ENCODE results near the gene CSNK2A2.

CSNK2A2 gene

DNA sequence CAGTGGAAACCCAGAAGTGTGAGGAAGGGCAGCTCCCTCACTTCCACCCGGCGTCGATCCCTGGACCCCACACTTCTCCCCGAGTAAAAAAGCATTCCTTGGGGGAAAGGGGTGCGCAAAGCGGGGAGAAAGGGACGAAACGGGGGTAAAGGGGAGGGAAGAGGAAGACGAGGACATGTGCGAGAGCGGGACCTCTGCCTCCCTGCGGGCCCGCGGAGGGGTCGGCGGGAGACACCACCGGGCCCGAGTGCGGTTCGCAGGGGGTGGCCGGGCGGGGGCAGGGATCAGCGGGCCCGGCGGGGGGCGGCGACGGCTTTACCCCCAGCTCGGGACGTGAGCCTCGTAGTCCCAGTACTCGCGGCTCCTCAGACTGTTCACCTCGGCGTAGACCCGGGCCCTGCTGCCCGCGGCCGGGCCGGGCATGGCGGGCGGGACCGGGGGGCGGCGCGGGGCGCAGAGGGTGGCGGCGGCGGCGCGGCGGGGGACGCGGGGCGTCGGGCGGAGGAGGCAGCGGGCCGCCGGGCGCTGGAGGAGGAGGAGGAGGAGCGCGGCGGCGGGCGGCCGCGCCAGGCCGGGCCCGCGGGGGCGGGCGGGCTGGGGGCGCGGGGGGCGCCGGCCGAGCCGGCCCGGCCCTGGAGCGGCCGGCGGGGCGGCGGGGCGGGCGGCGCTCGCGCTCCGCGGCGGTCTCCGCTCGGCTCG, 443 bp downstream of the CSNK2A2 start:
- no peak for DNase-seq

DNA sequence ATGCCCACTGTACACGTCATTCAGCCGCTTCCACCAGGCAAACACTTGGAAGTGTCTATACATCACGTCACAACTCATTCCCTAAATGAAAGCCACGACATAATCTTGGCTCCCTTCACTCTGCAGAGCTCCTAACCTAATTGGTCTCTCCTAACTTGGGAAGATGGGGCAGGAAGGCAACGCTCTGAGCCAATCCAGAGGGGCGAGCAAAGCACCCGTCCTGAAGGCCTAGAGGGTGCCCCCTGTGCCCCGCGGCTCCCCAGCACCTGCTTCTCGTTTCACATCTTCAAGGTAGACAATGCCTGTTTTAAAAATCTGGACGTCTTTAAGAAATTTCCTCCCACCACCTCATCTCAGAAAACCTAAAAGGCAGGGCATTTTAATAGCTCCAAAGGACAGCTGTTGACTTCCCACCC, 1.0 kb downstream of the CSNK2A2 start:
- no peak for DNase-seq

DNA sequence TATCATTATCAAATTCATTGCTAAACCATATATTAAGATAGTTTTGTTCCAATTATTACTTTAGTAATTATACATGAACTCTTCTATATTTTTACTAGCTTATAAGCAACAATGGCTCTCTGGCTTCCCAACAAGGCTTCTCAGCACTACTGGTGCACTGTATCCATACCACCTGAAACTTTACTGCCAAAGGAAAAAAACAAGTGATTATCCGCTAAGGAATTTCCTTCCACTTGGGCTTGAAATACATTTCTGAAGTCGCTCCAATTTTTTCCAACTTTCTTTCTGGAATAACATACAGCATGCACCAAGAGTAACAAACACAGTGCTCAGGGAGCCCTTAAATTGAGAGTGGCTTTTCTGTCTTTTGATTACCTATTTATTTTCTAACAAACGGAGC, 2.1 kb downstream of the CSNK2A2 start:
- DNase-seq: no peak

DNA sequence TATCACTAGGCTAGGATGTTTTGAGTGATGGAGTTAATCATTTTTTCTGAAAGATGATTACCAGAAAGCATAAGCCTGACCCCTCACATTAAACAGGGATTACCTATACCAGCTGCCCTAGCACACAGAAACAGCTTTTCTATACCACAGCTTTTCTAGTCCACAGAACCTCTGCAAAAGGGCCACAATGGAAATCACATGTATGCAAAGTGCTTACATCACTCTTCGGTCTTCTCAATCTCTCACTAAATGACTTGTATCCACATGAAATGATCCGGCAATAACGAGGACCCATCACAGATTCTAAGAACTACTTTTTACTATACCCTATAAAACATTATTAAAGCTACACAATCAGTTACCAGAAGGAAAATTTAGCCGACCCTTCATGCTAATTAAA, 2.6 kb downstream of the CSNK2A2 start:
- no peak for DNase-seq

DNA sequence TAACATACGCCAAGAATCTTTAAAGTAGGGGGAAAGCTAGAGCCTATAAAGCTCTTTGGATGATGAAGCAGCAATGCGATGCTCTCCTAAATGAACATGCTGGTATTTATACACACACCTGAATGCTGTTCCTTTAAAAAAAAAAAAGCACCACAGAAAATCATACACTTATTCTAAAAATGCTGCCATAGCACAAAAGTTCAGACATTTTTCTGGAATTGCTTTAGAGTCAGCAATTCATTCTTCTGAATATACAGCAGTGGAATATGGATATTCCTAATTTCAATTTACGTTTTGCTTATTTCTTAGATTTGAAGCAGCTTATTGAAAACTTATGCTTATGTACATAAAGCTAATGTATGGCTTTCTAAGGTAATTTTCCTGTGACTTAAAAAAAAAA, 3.1 kb downstream of the CSNK2A2 start:
- no peak for DNase-seq

DNA sequence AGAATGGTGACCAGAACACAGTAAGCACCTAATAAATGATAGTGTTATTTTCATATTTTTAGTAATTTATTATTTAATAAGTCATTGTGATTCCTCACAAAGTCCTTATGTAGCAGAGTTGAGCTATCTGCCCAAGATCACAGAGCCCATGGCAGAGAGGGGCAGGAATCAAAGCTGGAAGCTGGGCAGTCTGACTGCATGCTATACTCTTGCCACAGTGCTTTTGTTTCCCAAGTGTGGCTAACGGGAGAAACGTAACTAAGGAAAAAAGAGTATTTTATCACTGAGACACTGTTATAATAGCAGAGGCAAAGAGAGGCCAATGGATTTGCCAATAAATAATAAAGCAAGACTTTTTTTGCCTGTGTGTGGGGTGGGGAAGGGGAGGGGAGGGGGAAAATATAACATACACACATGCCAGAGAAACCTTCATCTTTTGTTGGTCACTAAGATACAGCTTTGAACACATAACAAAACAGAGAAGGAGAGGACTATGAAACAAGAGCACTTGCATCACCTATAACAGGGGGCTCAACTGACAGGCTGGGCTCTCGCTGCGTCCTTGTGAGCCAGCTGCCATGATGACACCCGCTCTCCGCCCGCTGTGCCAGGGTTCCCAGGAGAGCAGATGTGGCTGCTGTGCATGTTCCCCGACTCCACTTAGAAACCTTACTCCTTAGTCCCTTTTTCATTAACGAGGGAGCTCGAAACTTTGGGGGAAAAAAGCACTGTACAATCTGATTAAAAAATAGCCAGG, 10.1 kb downstream of the CSNK2A2 start:
- DNase-seq: no peak

DNA sequence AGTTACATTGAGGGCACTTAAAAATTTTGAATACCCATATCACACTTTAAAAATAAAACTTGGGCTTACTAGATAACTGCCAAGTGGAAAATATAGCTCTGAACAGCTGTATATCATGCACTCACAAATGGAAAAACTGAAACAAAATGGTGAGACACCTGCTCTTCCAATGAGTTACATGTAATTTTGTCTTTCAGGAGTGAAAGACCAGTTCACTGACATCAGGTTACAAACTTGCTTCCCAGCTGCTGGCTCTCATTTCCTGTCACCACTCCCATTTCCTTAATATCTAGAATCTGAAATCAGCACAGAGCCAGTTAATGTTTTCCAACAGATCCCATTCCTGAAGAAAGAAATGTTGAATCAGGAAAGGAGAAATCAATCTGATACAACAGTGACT, 10.8 kb downstream of the CSNK2A2 start:
- no peak for DNase-seq

DNA sequence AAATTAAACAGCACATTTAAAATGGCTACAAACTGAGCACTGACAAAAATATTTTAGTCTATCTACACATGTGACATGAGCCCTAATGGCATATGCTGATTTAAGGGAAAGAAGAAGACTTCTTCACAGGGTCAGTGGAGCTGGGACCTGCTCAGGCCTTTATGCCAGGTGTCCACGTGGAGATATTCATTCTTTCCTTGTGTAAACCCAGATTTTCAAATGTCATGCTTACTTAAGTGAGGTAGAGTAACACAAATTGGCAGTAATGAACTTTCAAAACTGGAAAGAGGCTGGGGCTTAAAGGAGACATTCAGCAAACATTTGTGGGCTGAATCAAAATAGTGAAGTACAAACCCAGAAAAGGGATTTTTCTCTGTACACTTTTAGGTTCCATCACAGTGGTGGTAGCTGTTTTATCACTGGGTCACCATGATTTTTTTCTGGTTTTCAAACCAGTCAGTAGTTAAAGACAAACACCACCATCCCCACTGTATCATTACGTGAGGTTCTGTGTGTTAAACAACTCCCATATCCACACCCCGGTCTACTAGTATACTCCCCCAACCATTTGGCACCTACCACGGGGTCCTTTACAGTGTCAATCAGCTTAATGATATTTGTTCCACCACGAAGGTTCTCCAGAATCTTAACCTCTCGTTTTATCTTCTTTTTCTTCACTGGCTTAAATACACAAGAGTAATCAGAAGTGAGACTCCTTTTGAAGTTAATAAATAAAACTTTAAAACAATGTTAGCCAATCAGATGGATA, 11.5 kb downstream of the CSNK2A2 start:
- no peak for DNase-seq

DNA sequence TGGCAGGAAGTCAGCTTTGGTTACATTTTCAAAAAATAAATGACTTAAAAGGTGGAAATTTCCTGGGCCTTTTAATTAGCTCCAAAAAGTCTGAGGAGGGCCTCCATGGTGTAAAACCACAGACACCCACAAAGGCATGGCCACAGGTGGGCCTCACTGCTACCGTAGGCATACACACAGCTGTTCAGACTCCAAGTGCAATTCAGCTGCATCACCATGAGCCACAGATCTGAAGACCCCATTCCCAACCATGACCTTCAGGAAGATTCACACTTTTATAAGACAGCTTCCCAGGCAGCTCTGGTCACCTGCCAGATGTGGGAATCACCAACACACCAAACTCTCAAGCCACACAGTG, 20.6 kb downstream of the CSNK2A2 start:
- no peak for DNase-seq

DNA sequence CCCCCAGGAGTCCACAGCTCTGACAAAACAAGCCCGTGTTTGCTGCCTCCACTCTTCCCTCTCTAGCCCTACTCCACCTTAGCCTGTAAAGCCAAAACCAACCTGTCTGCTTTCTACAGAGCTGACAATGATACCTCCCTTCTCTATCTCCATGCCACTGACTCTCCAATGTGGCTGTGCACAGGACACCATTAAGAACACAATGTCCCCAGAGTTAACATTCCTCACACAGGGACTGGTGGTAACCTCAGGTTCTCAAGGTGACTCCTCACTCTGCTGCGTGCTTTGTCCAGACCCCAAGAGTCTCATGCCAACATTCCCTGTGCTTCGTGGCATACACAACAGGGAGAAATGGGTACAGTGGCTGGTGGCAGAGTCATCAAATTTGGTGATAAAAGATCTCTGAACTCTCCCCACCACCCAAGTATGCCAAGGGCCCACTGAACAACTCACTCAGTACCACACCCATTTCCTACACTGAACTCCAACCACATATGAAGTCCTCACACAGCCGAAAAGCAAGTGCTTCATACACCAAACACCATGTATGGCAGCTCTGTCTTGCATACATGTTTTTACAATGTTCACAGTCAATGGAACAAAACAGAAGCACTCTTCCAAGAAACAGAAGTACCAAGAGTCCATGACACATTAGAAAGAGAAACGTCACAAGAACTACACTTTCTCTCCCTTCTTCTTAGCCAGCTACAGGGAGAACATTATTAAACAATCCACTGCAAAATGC, 21.1 kb downstream of the CSNK2A2 start:
- DNase-seq: no peak

DNA sequence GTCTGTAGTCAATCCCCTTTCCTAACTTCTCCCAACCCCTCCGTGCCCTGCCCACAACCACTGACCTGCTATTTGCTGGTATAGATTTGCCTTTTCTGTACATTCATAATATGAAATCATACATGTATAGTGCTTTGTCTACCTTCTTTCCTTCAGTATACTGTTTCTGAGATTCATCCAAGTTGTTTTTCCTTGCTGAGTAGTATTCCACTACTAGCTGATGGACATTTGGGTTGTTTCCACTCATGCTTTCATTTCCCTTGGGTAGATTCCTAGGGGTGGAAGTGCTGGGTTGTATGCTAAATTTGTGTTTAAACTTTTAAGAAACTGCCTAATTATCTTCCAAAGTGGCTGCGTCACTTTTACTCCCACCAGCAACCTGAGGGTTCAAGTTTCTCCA, 27.7 kb downstream of the CSNK2A2 start:
- no peak for DNase-seq

DNA sequence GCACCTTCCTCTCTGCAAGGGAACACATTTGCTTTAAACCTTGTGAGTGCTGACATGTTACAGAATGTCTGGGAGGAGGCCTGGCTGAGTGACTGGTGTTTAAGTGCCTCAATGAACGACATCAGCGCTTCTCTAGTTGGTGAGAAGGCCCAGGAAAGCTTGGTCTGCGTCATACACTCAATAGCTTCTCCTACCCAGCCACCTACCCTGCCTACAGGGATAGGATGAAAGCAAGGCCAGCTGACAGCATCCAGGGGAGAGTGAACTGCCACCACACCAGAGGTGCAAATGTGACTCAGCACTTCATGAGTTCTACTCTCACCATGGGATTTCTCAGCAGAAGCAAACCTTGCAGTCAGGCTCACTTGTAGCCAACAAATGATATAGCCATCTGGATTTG, 37.1 kb downstream of the CSNK2A2 start:
- no peak for DNase-seq

DNA sequence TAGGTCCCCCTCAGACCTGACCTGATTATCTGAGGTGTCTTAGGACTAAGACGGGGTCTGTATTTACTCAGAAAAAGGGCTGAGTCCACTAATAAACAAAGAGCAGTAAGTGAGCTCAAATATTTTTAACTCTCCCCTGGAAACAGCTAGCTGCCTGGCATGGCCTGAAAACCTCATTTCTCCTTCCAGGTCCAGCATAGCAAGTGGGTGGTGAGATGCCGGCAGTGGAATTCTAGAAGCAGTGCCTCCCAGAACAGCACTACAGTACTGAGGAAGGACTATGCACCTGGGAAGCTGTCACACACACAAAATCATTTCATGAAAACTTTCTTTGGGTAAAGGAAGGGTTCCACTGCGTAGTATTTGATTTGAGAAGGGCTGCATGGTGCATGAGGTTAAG, 39.2 kb downstream of the CSNK2A2 start:
- no peak for DNase-seq

DNA sequence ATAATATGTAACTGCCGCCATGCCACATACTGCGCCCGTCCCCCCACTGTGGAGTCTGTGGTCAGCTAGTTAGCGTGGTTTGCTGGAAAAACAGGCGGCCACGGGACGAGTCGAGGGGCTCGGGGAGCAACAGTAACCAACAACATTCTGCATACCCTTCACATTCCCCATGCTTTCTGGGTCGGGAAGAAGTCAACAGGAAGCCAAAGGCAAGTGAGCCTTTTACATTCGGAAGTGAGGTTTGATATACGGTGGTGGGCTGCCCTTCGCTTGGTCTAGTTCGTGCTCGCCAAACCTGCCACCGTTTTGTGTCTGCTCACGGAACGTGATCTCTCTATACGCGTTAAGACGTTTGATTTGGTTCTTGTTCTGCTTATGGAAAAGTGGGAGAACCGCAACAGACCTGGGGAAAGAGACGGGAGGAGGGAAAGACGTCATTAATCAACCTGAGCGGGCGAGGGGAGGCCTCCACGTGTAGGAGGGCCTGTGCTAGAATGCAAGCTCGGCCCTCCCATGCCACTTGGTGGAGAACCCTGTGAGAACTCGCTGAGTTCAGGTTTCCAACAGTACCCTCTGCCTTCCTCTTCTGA, 39.9 kb downstream of the CSNK2A2 start:
- DNase-seq: no peak

DNA sequence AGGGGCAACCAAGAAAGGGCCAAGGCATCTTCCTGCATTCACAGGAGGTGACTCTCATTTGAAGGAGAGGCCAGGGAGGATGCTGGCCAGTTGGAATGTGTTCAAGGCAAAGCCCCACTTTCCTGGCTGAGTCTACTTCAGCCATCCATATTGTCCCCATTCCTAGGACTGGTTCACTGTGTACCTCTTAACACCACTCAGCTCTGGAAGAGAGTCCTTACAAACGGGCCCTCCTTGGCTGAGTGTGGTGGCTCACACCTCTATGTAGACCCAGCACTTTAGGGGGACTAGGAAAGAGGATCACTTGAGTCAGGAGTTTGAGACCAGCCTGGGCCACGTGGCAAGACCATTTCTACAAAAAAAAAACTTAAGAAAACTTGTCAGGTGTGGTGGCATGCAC, 40.7 kb downstream of the CSNK2A2 start:
- DNase-seq: no peak

DNA sequence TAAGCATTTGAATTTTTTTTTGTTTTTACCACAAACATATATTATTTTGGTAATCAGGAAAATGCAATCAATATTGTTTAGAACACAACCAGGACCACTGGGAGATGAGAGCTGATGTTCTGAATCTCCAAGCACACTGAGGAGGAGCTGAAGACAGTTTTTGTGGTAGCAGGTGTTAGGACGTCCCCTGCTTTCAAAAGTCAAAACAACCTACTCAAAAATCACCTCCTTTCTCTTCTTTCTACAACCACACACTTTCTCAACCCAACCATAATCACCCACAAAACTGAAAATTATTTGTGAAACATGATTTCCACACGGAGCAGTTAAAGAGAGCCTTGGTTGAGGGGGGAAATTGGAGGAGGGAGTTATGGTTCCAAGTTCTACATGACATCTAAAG, 42.1 kb downstream of the CSNK2A2 start:
- no peak for DNase-seq

DNA sequence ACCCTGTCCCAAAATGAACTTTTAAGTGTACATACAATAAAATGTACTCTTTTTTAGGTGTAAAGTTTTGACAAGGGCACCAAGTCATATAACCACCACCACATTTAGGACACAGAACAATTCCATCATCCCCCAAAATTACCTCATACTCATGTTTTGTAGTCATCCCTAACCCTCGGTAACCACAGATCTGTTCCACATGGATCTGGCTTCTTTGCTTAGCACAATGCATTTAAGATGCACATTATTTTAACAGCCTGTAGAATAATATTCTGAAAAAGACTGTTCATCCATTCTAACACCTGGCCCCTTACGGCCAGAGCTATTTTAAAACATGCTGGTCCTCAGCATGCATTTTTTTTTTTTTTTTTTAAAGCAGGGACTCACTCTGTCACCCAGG, 43.6 kb downstream of the CSNK2A2 start:
- no peak for DNase-seq

DNA sequence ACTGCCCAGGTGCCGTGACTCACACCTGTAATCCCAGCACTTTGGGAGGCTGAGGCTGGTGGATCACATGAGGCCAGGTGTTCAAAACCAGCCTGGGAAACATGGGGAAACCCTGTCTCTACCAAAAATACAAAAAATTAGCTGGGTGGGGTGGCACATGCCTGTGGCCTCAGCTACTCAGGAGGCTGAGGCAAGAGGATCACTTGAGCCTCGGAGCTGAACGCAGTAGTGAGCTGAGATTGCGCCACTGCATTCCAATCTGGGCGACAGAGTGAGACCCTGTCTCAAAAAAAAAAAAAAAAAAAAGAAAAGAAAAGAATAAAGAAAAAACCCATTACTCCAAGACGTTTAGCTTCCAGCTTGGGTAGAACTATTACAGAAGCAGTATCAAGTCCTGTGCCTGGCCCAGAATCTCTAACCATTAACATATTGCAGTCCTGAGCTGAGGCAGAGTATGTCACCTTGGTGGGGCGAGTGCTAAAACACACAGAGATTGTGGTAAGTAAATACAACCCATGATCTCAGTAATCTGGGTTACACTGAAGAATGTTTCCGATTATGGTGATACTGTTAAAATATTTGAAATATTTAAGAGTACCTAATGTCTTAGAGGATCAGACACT, 45.5 kb downstream of the CSNK2A2 start:
- DNase-seq: no peak

DNA sequence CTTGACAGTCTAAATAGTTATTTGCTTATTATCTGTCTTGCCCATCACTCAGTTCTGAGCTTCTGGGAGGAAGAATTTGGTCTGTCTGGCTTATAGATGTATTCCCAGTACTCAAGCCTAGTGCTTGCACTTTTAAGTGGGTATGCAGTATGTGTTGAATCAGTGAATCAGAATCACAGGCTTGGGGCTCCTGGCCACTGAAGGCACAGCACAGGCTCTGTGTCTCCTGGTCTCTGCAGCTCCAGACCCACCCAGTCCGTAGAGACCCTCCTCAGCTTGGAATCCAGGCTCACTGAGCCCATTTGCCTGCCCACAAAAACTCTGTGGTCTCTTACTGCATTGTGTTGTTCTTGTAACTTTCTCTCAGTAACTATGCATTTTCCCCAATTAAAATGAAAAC, 49.4 kb downstream of the CSNK2A2 start:
- DNase-seq: no peak

DNA sequence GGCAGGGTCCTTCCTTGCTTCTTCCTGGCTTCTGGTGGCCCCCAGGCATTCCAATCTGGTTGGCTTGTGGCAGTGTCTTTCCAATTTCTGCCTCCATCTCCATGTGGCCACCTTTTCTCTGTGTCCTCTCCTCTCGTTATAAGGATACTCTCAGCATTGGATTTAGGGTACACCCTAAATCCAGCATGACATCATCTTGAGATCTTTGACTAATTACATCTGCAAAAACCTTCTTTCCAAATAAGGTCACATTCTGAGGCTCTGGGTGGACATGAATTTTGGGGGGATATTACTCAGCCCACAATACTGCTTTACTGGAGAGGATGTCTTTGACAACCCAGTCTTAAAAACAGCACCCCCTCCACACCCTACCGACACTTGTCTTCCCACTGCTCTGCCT, 49.8 kb downstream of the CSNK2A2 start:
- DNase-seq: no peak

DNA sequence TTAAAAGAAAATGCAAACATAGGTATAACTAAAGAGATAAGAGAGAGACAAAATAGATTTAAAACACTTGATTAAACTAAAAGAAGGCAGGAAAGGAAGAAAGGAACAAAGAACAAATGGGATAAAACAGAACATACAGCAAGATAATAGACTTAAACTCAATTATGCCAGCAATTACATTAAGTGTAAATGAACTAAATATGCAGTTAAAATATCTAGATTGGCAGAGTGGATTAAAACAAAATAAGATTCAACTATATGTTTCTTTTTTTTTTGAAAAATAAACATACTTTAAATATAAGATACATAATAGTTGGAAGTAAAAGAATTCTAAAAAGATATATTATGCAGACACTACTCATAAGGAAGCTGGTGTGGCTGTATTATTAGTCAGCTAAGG, 59.1 kb downstream of the CSNK2A2 start:
- no peak for DNase-seq

DNA sequence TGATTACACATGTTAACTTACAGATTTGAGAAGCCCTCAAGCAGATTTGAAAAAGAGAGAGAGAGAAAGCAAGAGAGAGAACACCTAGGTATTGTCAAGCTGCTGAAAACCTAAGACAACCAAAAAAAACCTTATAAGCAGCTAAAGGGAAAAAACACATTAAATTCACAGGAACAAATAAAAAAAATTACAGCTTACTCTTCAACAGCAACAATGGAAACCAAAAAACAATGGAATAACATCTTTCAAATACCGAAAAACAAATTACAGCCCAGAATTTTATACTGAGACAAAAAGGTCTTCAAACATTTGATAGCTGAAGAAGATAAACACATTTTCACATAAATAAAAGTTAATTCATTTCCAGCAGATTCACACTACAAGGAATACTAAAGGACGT, 60.3 kb downstream of the CSNK2A2 start:
- DNase-seq: no peak

Measured in NCI-H2029 (cell line).